ENCODE results near the gene HDAC8. TPM values are rescaled to one million over a fixed set of nuclear protein-coding genes. Genes with fewer than 3 reads are reported as not detected.

The HDAC8 gene
- total and polyA plus RNA-seq, 12 donors = 32.1 to 232 (median 57.1) TPM

DNA sequence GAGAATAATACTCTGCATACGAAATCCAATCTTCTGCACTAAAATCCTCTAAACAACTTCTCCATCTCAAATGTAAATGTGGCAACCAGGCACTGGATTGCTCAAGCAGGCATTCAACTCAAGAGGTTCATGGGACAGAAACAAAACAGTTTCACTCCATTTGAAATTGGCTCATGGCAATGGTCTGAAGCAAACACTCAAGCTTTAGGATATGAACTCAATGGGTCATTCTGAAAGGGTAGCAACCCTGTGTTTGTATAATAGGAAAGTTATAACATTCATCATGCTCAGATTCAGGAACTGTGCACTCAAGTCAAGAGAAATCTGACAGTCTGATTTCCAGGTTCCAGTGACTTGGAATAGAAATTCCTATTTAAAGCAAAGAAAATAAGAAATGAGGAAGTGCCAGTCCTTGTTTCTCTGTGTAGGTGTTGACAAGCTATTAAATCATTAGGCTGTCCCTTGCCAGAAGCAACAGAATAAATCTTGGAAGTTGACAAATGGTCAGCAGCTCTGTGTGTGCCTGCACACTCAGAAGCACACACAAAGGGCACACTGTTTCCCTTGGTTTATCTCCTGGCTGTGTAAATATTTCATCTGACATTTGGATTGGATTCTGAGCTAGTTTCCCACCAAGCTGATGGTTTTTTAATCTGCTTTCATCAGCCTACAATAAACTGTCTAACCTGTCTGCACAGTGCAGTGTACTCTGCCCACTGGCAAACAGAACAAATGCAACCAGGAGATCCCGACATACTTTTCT is 191.0 kb downstream of the HDAC8 start:
- H3K36me3 ChIP-seq (replicated peaks in 1 of 2) = no peaks in the 10 kb centered on the region
- no peaks in the 10 kb centered on the region for H3K27me3 ChIP-seq
- no peak overlapping the region for H3K4me3 ChIP-seq
- TF ChIP-seq CTCF (IDR thresholded peaks at IDR 0.05) (no peak), POLR2A (IDR thresholded peaks at IDR 0.05) (no peak)
- no peak for DNase-seq
- H3K9me3 ChIP-seq (replicated peaks in 1 of 3) = no peaks in the 10 kb centered on the region
- peaks cover 0 to 6% of the 10 kb centered on the region in 2 donors for H3K4me1 ChIP-seq (replicated peaks in 1 of 2)
- intact Hi-C loops (cut with DNase I) = no loop called here
- H3K27ac ChIP-seq = no peak overlapping the region
- WGBS, 4 donors = 48 to 53% (median 50%) methylated on average over 2 of the region's 2 CpGs

DNA sequence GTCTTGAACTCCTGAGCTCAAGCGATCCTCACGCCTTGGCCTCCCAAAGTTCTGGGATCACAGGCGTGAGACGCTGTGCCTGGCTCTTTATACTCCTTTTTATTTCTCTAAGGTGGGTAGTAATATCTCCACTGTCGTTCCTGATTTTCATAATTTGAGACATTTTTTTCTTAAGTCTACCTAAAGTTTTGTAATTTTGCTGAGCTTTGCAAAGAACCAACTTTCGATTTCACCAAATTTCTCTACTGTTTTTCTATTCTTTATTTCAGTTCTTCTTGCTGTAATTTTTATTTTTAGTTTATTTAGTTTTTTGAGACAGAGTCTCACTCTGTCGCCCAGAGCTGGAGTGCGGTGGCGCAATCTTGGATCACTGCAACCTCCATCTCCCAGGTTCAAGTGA is 196.5 kb downstream of the HDAC8 start:
- intact Hi-C loops (cut with DNase I) = no loop called here
- Histone ChIP-seq H3K27me3 (no peaks in the 10 kb centered on the region), H3K36me3 (replicated peaks in 1 of 2) (no peaks in the 10 kb centered on the region), H3K4me1 (replicated peaks in 1 of 2) (no peaks in the 10 kb centered on the region), H3K4me3 (no peak overlapping the region), H3K27ac (no peak overlapping the region), H3K9me3 (replicated peaks in 1 of 3) (no peaks in the 10 kb centered on the region)
- TF ChIP-seq POLR2A (IDR thresholded peaks at IDR 0.05) (no peak), CTCF (IDR thresholded peaks at IDR 0.05) (no peak)
- WGBS, 4 donors = 86 to 100% (median 95%) methylated on average over 9 of the region's 9 CpGs
- no peak for DNase-seq

DNA sequence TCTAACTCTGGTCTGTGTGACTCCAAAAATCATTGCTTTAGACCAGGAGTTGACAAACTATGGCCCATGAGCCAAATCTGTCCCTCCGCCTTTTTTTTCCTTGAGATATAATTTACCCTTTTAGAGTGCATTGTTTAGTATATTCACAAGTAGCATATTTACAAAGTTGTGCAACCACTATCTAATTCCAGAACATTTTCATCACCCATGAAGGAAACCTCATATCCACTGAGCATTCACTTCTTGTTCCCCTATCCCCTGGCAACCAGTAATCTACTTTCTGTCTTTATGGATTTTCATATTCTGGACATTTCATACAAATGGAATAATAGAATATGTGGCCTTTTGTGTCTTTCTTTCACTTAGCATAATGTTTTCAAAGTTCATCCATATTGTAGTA is 199.5 kb downstream of the HDAC8 start:
- no peak overlapping the region for H3K27ac ChIP-seq
- H3K9me3 ChIP-seq (replicated peaks in 1 of 3) = no peaks in the 10 kb centered on the region
- 93 to 100% (median 98%) methylated on average over 1 of the region's 1 CpG for WGBS, 4 donors
- H3K36me3 ChIP-seq (replicated peaks in 1 of 2) = no peaks in the 10 kb centered on the region
- DNase-seq = no peak
- no peaks in the 10 kb centered on the region for H3K27me3 ChIP-seq
- no peaks in the 10 kb centered on the region for H3K4me1 ChIP-seq (replicated peaks in 1 of 2)
- intact Hi-C loops (cut with DNase I) = no loop called here
- no peak overlapping the region for H3K4me3 ChIP-seq
- TF ChIP-seq POLR2A (IDR thresholded peaks at IDR 0.05) = no peak
- TF ChIP-seq CTCF (IDR thresholded peaks at IDR 0.05) = no peak

GRCh38 chrX:72372735-72373134 is 199.9 kb downstream of the HDAC8 start:
- no peak for DNase-seq
- Histone ChIP-seq H3K27ac (no peak overlapping the region), H3K27me3 (no peaks in the 10 kb centered on the region), H3K9me3 (replicated peaks in 1 of 3) (no peaks in the 10 kb centered on the region), H3K36me3 (replicated peaks in 1 of 2) (no peaks in the 10 kb centered on the region), H3K4me3 (no peak overlapping the region), H3K4me1 (replicated peaks in 1 of 2) (no peaks in the 10 kb centered on the region)
- WGBS, 4 donors = 74 to 95% (median 86%) methylated on average over 2 of the region's 2 CpGs
- TF ChIP-seq POLR2A (IDR thresholded peaks at IDR 0.05) (no peak), CTCF (IDR thresholded peaks at IDR 0.05) (no peak)
- intact Hi-C loops (cut with DNase I) = no loop called here

Measured in adrenal gland (tissue), 12 donors.